ENCODE data around the gene TPSAB1. TPM values are rescaled to one million over a fixed set of nuclear protein-coding genes. Genes with fewer than 3 reads are reported as not detected.

The TPSAB1 gene
- total RNA-seq, 1 donor from 2014 or later: not detected

- no peak overlapping the region for H3K4me3 Mint-ChIP-seq (ENCODE audit: unreplicated experiment)
- H3K9me3 Mint-ChIP-seq (ENCODE audit: unreplicated experiment): peaks cover 13% of the 10 kb centered on the region
- peaks cover 16% of the 10 kb centered on the region for H3K27me3 Mint-ChIP-seq (ENCODE audit: unreplicated experiment)
- no peak for DNase-seq
- H3K4me1 Mint-ChIP-seq (ENCODE audit: low read depth, unreplicated experiment): no peaks in the 10 kb centered on the region
- H3K36me3 Mint-ChIP-seq (ENCODE audit: unreplicated experiment): no peaks in the 10 kb centered on the region
- H3K27ac Mint-ChIP-seq (ENCODE audit: unreplicated experiment): no peak overlapping the region
- no peak for TF ChIP-seq CTCF (IDR thresholded peaks at IDR 0.05; ENCODE audit: partially characterized antibody, unreplicated experiment)
These were observed 34.2 kb upstream of the TPSAB1 start for GRCh38 chr16:1206326-1206725.

- no peak for TF ChIP-seq CTCF (IDR thresholded peaks at IDR 0.05; ENCODE audit: partially characterized antibody, unreplicated experiment)
- peaks cover 10% of the 10 kb centered on the region for H3K9me3 Mint-ChIP-seq (ENCODE audit: unreplicated experiment)
- no peaks in the 10 kb centered on the region for H3K36me3 Mint-ChIP-seq (ENCODE audit: unreplicated experiment)
These were observed 33.7 kb upstream of the TPSAB1 start for GRCh38 chr16:1206786-1207185.

GRCh38 chr16:1208239-1208830 is 32.2 kb upstream of the TPSAB1 start:
- peaks cover 9% of the 10 kb centered on the region for H3K9me3 Mint-ChIP-seq (ENCODE audit: unreplicated experiment)
- no peaks in the 10 kb centered on the region for H3K36me3 Mint-ChIP-seq (ENCODE audit: unreplicated experiment)
- no peak overlapping the region for H3K4me3 Mint-ChIP-seq (ENCODE audit: unreplicated experiment)
- H3K4me1 Mint-ChIP-seq (ENCODE audit: low read depth, unreplicated experiment): no peaks in the 10 kb centered on the region
- peaks cover 12% of the 10 kb centered on the region for H3K27me3 Mint-ChIP-seq (ENCODE audit: unreplicated experiment)
- no peak for DNase-seq
- no peak overlapping the region for H3K27ac Mint-ChIP-seq (ENCODE audit: unreplicated experiment)
- TF ChIP-seq CTCF (IDR thresholded peaks at IDR 0.05; ENCODE audit: partially characterized antibody, unreplicated experiment): no peak

More at GRCh38 chr16:1206786-1207185, 33.7 kb upstream of the TPSAB1 start:
- Mint-ChIP-seq H3K4me3 (ENCODE audit: unreplicated experiment) (no peak overlapping the region), H3K27ac (ENCODE audit: unreplicated experiment) (no peak overlapping the region), H3K4me1 (ENCODE audit: low read depth, unreplicated experiment) (no peaks in the 10 kb centered on the region), H3K27me3 (ENCODE audit: unreplicated experiment) (peaks cover 13% of the 10 kb centered on the region)
- no peak for DNase-seq

GRCh38 chr16:1209081-1209480 is 31.4 kb upstream of the TPSAB1 start:
- H3K4me1 Mint-ChIP-seq (ENCODE audit: low read depth, unreplicated experiment): no peaks in the 10 kb centered on the region
- peaks cover 14% of the 10 kb centered on the region for H3K27me3 Mint-ChIP-seq (ENCODE audit: unreplicated experiment)
- H3K36me3 Mint-ChIP-seq (ENCODE audit: unreplicated experiment): no peaks in the 10 kb centered on the region
- H3K27ac Mint-ChIP-seq (ENCODE audit: unreplicated experiment): no peak overlapping the region
- H3K4me3 Mint-ChIP-seq (ENCODE audit: unreplicated experiment): no peak overlapping the region
- TF ChIP-seq CTCF (IDR thresholded peaks at IDR 0.05; ENCODE audit: partially characterized antibody, unreplicated experiment): no peak
- H3K9me3 Mint-ChIP-seq (ENCODE audit: unreplicated experiment): peaks cover 5% of the 10 kb centered on the region
- no peak for DNase-seq

GRCh38 chr16:1210461-1210860 is 30.0 kb upstream of the TPSAB1 start:
- Mint-ChIP-seq H3K36me3 (ENCODE audit: unreplicated experiment) (no peaks in the 10 kb centered on the region), H3K27me3 (ENCODE audit: unreplicated experiment) (peaks cover 11% of the 10 kb centered on the region), H3K27ac (ENCODE audit: unreplicated experiment) (no peak overlapping the region), H3K4me3 (ENCODE audit: unreplicated experiment) (no peak overlapping the region), H3K4me1 (ENCODE audit: low read depth, unreplicated experiment) (no peaks in the 10 kb centered on the region), H3K9me3 (ENCODE audit: unreplicated experiment) (peaks cover 3% of the 10 kb centered on the region)
- no peak for DNase-seq
- TF ChIP-seq CTCF (IDR thresholded peaks at IDR 0.05; ENCODE audit: partially characterized antibody, unreplicated experiment): no peak
